ENCODE results near the gene SCLY.

SCLY gene

GRCh38 chr2:238128534-238129001, 67.8 kb downstream of the SCLY start:
- no peak for DNase-seq

- no peak for DNase-seq
Observed at GRCh38 chr2:238129166-238130010, 68.6 kb downstream of the SCLY start.

- DNase-seq = no peak
Observed at GRCh38 chr2:238130111-238130695, 69.4 kb downstream of the SCLY start.

GRCh38 chr2:238130696-238131628, 70.2 kb downstream of the SCLY start:
- no peak for DNase-seq

GRCh38 chr2:238131761-238132462, 71.1 kb downstream of the SCLY start:
- no peak for DNase-seq

- no peak for DNase-seq
Observed at GRCh38 chr2:238132463-238133450, 72.0 kb downstream of the SCLY start.

- DNase-seq = no peak
Observed at GRCh38 chr2:238133499-238134392, 72.9 kb downstream of the SCLY start.

- no peak for DNase-seq
Observed at GRCh38 chr2:238134393-238134785, 73.6 kb downstream of the SCLY start.

- DNase-seq = no peak
Observed at GRCh38 chr2:238135601-238136150, 74.9 kb downstream of the SCLY start.

GRCh38 chr2:238136820-238137537, 76.2 kb downstream of the SCLY start:
- DNase-seq = peak; percentile 66

- no peak for DNase-seq
Observed at GRCh38 chr2:238137885-238138284, 77.1 kb downstream of the SCLY start.

GRCh38 chr2:238138331-238139195, 77.8 kb downstream of the SCLY start, which contains the start of gene KLHL30:
Gene KLHL30 (plus strand): TSS chr2:238138668. CDS start chr2:238140755, 2,087 bp downstream.
- DNase-seq = no peak

GRCh38 chr2:238139196-238140039, 78.6 kb downstream of the SCLY start:
- DNase-seq = no peak

- no peak for DNase-seq
Observed at GRCh38 chr2:238140040-238140439, 79.2 kb downstream of the SCLY start.

- no peak for DNase-seq
Observed at GRCh38 chr2:238140721-238141540, 80.1 kb downstream of the SCLY start.
